Stimulated activated CD4-positive, alpha-beta T cell treated with anti-CD3 and anti-CD28 coated beads, TNF-alpha, amount 100 ng/mL, for 24 hours (primary cell): ENCODE data around the gene TNFSF11.
"Not testable (repeated sequence)": the region's sequence is repeated elsewhere in the genome, so short reads cannot be mapped to it uniquely, and the experiment has no call there.

Source experiments
- DNase-seq, 3 experiments: peaks; one replicate each; pipeline ENCODE4 v3.0.0-alpha.2; 2020; ENCODE audit warnings: low read depth in 3 of 3

The TNFSF11 gene, protein sequence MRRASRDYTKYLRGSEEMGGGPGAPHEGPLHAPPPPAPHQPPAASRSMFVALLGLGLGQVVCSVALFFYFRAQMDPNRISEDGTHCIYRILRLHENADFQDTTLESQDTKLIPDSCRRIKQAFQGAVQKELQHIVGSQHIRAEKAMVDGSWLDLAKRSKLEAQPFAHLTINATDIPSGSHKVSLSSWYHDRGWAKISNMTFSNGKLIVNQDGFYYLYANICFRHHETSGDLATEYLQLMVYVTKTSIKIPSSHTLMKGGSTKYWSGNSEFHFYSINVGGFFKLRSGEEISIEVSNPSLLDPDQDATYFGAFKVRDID

DNA sequence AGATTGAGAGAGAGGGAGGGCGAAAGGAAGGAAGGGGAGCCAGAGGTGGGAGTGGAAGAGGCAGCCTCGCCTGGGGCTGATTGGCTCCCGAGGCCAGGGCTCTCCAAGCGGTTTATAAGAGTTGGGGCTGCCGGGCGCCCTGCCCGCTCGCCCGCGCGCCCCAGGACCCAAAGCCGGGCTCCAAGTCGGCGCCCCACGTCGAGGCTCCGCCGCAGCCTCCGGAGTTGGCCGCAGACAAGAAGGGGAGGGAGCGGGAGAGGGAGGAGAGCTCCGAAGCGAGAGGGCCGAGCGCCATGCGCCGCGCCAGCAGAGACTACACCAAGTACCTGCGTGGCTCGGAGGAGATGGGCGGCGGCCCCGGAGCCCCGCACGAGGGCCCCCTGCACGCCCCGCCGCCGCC, at the start of gene TNFSF11:
Gene TNFSF11, plus strand, starts transcription at position 142 of the 400 bp plus-strand sequence. Its CDS starts 152 bp downstream, at position 294.
- peak in 1 of 3 experiments; percentile 23 for DNase-seq

DNA sequence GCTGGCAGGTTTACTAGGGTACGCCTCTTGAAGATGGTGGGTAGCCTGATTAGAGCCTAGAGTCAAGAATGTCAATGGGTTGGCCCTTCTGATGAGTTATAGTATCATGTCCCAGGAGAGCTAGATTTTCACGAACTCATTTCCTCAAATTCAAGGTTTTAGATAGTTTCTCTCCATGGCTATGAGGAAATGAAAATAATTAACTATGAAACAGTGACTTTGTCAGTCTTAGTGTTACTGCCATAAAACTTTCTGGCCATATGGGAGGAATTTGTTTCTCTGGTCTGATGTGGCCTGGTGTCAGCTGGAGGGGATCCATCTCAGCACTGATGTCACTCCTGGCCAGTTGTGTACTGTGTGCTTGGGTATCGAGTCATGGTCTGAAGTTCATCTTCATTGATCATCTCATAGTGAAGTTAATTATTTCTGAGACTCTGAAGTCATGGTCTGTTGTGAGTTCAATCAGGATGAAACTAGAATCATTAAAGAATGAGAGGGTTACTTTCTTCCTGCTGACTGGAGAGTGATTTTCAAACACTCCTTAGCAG, 49.4 kb upstream of the TNFSF11 start:
- DNase-seq = no peak

DNA sequence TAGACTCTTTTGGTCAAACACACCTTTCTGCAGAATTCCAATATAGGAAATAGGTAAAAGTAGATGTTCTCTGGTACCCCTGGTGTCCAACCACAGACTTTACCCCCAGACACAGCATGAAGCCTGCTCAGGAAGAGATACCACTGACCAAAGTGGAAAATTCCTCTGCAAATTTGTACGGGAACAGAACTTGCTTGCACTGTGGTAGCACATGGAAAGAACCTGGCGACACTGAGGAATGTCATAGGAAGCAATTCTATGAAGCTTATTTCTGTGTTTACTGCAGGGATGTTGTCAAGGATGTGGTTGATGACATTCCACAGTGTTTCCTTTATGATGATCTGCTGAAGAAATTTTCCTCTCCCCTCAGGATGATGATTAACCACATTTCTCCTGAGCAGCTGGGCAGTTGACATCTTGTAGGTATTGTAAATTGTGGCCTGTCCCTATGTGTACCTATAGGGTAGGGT, 48.9 kb upstream of the TNFSF11 start:
- no peak for DNase-seq

DNA sequence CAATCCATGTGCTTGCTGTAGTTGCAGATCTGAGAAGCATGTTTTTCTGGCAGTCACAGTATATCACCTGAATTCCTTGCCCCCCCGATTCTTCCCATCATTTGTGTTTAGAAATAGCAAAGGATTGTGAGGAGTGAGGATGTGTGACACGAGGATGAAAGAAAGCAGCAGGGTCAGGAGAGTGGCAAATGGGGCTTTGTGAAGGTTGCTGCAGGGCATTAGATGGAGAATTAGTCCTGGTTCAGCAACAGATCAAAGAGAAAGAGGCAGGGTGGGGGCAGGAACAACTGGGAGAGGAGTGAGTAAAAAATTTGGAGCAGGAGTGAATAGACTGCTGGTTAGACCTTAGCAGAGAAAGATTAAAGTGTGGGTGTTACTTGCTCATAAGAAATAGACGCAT, 47.7 kb upstream of the TNFSF11 start:
- no peak for DNase-seq

DNA sequence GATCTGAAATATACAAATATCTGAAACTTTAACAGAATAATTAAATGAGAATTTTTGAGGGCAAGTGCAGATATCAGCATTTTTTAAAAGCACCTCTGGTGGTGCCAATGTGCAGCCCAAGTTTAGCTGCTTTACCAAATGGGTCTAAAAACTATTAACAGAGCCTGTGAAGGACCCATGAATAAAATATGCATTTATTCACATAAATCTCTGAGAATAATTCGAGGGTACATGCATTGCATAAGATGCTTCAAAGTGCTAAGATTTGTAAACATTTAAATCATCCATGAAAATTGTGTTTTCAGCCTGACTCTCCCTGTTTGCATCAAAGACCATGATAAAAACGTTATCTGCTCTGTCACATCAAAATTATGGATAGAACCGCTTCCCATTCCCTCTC, 47.1 kb upstream of the TNFSF11 start:
- no peak for DNase-seq

DNA sequence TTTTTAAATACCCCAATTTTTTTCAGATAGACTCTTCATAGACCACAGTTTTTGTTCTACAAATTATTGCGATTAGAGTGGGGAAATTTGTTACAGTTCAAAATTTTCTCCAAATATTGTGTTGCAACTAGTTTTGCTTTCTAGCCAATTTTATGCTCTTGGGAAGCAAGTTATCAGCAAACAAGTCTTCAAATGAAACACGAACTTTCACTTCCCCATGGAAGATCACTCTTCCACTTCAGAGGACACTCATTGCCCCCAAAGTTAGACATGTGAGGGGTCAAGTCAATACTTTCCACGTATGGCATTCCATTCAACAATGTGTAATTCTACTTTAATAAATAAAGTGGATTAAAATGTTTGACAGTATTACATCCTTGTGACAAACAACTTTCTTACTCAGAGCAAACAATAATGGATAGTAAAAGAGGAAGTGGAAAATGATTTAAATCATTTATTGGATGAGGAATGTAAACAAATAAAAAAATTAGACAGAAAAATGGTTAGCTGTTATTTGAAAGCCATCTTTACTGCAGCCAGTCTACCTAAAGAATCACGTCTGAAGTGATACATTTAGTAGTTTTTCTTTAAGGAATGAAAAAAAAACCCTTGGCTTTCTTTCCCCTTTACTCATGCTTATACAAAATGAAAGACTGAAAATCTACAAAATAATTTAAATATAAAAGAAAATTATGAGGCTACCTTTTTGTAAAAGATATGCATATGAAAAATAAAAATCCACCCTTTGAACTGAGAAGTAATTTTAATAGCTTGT, 41.2 kb upstream of the TNFSF11 start:
- DNase-seq = no peak

DNA sequence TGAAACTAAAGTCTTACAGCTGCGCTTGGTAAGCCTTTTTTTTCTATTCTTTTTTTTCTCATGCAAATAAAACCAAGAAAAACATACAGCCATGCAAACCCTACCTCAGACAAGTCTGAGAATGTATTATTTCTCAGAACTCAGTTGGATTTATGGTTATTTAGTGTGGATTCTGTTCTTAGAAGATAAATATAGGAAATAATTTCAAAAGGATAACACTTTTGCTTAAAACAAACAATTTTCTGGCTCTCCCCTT, 40.7 kb upstream of the TNFSF11 start:
- no peak for DNase-seq

DNA sequence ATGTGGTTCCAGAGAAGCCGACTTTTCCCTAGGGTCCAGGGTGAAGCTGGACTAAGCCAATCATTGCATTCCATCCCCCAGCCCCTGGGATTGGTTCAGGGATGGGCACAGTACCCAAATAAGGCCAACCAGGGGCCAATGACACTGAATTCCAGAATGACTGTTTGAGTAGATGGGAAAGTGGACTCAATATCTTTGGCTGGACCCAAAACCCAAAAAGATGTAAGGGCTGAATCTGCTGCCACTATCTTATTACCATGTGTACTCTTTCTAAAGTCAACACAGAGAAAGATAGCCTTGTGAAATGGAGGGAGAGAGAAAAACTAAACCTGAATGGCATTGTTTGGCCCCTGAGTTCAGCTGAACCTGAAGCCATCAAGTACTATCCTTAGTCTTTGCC, 39.2 kb upstream of the TNFSF11 start:
- DNase-seq = no peak

DNA sequence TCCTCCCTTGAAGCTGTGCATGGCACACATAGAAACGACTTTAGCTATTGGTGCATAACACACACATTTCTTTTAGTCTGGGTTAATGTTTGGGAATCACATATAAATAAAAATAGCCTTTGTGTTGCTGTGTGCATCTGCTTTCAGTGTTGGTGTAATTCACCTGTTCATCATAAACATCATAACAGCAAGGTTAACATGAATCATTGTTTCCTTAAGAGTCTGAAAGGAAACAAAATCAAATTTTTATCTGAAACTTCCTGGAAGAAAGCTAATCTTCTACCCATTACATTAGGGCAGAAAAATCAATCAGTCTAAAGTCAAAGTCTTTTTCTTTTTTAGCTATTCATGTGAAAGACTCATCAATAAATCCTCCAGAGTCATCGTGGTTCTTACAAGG, 35.0 kb upstream of the TNFSF11 start:
- no peak for DNase-seq

DNA sequence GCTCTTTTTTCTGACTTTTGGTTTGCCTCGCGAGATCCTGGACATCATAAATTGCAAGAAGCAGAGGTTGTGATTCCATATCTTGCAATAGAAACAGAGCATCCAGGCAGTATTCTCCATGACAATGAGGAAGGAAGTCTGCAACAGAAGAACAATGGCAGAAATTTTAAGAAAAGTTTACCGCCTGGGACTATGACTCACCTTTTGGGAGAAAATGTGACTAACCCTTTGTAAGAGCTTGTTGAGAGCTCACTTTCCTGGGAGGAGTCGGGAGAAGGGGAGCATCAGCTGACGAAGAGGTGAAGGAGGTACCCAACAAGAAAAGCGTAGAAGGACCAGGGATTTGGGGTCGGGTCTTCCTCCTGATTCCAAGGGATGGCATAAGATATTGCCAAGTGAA, 34.3 kb upstream of the TNFSF11 start:
- no peak for DNase-seq

DNA sequence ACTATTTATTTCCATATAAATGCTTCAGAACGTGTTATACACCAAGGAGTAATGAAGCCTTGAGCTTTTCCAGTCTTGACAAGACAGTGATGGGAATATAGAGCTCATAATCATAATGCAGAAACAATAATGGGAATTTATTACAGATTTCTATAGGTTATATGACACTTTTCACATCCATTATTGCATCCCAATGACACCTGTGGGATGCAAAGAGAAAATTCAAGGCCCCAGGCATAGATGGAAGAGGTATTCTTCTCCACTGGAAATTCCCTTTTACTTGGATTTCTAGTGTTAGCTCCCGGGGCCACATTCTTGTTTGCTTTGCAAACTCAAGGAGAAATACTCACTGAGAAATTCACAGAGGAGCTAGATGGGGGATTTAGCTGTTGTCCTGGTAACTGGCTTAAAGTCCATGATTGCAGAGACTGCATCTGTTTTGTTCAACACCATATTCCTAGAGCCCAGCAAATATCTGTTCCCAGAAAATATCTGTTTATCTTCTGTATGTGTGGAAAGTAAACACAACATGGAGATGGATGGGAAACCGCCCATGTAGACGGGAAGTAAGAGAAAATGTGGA, 30.6 kb upstream of the TNFSF11 start:
- DNase-seq = no peak

DNA sequence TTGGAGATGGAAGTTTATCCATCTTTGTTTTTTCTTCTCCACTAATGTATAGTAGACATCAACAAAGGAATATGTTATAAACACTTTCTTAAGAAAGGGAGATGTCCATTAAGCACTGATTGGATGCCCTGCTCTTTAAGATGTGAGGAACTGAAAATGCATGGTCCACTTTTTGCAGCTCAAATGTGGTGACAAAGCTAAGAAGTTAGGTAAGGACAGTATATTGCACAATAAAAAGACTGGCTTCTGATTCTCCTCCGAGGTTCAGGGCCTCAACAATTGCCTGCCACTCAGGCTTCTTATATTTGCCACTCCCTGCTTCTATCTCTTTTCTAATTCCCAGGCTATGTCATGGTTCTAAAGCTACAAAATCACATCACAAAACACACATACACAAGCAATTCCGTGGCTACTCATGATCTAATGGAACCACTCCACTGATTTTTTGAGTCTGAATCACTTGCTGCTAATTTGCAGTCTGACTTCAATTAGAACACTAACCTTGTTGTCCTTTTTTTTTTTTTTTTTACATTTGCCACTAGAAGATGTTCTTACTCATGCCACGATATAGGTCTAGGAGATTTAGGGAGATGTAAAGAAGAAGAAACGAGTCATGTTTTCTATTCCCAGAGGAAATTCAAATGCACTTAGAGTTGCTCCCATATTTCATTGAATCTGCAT, 29.6 kb upstream of the TNFSF11 start:
- no peak for DNase-seq

DNA sequence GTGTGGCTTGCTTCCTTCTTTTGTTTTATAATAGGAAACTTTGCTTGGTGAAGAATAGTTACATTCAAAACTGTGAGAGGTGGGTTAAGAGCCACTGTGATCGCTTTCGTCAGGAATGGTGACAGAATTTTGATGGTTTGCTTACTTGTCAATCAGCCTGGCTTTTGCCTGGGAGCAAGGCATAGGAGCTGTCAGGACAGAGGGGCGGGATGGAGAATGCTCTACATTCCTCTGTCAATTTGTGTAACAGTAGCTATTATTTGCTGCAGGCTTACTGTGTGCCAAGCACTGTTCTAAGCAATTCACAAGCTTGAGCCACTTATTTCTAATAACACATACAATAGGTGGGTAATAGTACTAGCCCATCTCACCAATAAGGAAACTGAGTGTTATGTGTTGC, 28.1 kb upstream of the TNFSF11 start:
- no peak for DNase-seq

DNA sequence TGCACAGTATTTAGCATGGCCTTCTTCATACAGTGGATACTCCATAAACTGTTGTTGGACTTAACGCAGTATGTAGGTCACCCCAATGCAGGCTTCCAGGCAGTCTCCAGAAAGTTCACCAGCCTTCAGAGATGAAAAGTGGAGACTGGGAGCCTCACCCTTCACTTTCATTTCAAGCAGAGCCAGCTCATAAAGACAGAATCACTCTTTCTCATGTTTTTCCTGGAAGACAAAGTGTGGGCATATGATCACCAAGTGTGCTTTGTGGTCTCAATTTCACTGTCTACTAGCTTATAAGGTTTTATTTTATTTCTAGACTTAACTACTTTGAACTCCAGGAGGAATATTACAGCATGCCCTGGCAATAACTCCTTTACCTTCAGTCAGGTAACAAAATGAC, 26.3 kb upstream of the TNFSF11 start:
- no peak for DNase-seq

DNA sequence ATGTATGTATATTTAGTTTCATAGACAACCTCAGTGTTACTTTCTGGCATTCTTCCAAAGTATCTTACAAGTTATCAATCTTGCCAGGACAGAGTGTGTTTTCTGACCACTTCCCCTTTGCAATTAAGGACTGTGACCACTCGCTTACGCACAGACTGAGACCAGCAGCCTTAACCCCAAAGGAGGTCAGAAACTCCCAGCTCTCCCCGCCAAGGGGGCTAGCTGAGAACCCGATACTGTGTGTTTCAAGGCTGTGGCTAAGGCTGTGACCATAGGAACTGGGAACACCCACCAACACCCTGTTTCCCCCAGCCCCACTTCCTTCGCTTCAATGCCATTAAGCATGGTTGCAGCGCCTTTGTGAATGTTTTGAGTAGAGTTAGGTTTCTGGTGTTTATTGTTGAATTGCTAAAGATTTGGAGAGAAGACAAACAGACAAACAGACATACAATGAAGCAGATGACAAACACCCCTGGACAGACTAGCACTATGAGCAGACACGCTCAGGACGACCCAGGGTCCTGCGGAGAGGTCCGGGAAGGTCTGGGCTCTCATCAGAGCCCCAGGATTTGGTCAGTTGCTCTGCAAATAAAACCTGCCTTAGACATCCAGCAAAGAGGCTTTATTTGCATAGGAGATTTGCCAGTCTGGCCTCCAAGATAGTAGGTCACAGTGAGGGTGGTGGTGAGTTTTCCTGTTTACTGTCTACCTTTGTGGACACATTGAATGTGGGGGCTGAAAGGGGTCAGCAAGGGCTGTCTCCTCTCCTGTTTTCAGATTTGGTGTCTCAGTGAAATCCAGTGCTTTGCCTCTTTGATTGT, 25.0 kb upstream of the TNFSF11 start:
- no peak for DNase-seq

DNA sequence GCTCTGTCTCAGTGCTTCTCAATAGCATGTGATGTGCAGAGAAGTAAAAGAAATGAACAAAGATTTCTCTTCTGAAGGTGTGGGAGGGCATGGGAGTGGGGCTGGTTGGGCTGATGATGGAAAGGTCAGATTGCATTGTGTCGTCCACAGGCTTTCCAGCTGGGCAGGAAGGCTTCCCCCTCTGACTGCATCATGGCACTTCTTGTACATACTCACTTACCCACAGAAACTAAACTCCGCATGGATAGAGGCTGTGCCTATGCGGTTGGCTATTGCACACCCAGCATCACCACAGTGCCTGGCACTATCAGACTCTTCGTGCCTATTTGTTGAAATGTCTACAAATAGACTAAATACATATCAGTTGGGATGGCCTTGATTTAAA, 24.4 kb upstream of the TNFSF11 start:
- no peak for DNase-seq

DNA sequence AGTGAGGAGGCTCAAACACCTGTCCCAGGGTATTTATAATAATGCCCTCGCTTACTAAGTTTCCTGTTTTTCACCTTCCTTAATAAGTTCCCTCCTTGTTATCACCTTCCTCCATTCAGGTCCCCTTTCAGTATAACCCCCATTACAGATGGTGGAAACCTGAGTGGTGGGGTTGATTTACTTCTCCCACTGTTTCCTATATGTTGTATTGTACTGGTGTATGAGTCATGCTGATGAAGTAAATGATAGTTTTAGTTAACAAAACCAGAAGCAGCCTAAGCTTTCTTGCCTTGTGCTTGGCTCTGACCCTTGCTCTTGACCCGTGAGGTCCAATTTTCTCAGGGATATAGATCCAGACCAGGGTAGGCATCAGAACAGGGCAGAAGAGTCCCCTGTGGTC, 22.3 kb upstream of the TNFSF11 start:
- DNase-seq = no peak

DNA sequence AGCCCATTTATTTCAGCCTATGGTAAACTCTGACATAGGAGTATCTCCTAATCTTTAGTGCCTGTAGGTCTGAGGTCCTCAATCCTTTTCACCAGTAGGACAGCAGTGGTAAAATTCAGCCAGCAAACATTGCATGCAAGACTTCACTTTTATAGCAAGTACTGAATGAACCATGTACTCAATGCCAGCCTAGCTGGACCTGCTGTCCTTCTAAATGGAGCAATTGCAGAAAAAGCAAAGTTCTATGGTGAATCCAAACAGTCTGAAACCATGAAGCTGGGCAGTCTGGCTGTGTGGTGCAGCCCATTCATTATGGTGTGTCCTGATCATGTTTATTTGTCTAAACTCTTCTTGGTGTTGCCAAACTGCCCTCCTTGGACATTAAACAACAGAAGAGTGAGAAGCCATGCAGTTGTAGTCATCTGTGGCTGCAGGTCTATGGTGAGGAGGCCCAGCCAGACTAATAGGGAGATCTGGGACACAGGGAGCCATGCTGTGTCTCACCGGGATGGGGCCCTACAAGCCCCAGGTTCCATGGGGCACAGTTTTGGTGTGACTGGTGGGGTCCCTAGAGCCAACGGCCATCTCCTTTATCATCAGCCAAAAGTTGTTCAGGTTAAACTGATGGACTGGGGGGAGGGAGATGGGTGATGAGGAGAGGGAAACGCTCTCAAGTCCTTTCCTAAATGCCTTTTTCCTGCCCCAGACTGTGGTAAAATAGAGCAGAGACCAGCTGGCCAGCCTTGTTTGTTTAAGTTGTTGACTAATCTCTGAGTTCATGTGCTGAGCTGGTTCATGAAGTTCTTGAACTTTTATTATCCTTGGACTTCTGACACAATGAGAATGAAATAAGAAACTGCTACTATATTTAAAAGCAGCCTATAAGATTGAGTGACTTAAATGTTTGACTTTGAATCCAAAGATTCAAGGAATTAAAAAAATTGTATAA, 20.6 kb upstream of the TNFSF11 start:
- DNase-seq = no peak

DNA sequence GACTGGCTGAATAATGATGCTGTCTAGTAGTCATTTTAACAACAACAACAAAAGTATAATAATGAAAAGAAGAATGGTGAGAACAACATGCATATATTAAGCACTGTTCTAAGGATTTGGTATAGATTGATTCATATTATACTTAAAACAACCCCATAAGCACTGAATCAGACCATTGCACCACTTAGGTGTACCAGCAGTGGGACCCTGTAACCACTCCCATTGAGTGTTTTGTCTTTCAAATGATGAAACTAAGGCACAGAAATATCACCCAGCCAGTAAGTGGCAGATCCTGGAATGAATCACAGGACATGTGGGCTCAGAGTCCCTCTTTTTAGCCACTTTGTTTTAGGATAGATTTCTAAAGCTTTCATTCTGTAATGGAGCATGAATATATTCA, 14.9 kb upstream of the TNFSF11 start:
- no peak for DNase-seq

DNA sequence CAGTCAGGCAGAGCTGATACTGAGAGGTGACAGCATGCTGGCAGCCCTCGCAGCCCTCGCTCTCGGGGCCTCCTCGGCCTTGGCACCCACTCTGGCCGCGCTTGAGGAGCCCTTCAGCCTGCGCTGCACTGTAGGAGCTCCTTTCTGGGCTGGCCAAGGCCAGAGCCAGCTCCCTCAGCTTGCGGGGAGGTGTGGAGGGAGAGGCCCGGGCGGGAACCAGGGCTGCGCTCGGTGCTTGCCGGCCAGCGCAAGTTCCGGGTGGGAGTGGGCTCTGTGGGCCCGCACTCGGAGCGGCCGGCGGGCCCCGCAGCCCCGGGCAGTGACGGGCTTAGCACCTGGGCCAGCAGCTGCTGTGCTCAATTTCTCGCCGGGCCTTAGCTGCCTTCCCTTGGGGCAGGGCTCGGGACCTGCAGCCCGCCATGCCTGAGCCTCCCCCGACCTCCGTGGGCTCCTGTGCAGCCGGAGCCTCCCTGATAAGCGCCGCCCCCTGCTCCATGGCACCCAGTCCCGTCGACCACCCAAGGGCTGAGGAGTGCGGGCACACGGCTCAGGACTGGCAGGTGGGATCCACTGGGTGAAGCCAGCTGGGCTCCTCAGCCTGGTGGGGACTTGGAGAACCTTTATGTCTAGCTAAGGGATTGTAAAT, 14.3 kb upstream of the TNFSF11 start:
- DNase-seq = not testable (repeated sequence)
